TTC549 (cell line): ENCODE measurements around the gene DDX39A.
"Not testable (repeated sequence)": the region's sequence is repeated elsewhere in the genome, so short reads cannot be mapped to it uniquely, and the experiment has no call there.

ENCODE experiments used
- FAIRE-seq: peaks from 2 replicates; lab custom pipeline; 2012; peaks lifted over from hg19 to GRCh38; lab: Jason Lieb, UNC

The DDX39A gene

DNA sequence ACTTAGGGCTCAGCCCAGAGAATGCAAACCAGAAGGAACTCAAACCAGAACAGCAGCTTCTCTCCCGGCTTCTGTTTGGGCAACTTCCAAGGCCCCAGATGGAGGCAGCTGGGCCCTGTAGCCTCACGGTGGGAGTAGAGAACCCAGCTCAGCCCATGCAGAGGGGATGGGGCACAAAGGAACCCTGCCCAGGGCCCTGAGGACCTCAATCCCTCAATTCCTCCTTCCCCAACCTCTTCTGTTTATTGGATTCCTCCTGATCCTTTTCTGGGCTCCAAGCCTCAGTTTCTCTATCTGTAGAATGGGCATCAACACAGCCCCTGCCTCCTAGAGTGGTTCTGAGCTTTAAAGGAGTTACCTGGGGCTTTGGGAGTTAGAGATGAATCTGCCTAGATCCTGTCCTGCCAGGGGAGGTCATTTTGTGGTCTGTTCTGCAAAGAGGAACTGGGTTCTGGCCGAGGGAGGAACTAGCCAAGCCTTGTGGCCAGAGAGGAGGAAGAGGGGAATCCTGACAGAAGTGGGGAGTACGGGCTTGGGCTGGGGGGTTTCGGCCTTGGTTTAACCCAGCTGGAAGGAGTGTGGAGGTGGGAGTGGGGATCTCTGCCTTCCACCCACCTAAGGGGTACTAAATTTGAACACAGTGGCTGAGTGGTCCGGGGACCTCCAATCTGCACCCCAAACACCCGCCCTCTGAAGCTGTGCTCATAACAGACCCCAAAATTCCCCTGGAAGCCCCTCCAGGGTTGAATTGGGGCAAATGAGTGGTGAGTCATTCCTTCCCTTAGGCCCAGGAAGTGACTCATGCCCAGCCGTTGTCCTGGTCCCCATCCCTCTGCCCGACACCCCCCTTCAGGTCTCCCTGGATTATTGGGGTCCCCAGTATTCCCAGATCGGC lies 35.2 kb downstream of the DDX39A start:
- no peak for FAIRE-seq

DNA sequence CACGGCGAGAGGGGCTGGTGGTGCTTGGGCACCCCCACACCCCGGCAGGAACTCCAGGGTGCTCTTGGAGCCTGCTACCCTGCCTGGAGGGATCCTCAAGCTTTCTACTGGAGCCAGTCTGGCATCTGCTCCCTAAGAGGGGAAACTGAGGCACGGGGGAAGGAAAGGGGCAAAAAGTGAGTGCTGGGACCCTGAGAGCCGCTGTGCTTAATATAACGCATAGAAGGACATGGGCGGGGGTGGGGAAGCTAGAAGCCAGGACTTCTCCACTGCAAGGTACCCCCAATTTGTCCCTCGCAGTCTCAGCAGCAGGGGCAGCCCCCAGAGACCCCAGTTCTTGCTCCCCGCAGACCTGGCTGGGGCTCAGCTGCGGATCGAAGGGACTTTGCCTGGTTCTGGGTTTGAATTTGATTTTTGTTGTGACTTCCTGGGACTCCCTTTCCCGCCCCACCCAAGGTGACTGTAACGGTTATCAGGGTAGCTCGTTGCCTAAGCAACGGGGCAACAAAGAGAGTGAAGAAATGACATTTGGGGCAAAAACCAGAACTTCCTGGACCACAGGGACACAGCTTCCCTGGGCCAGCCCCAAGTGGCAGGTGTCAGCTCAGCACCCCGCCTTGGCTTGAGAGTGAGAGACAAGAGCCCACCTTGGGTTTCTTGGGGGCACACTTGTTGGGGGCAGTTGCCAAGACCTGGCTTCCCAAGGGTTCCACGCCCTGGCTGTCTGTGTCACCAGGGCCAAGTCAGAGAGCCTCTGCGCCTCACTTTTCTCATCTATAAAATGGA lies 37.3 kb downstream of the DDX39A start:
- no peak for FAIRE-seq

DNA sequence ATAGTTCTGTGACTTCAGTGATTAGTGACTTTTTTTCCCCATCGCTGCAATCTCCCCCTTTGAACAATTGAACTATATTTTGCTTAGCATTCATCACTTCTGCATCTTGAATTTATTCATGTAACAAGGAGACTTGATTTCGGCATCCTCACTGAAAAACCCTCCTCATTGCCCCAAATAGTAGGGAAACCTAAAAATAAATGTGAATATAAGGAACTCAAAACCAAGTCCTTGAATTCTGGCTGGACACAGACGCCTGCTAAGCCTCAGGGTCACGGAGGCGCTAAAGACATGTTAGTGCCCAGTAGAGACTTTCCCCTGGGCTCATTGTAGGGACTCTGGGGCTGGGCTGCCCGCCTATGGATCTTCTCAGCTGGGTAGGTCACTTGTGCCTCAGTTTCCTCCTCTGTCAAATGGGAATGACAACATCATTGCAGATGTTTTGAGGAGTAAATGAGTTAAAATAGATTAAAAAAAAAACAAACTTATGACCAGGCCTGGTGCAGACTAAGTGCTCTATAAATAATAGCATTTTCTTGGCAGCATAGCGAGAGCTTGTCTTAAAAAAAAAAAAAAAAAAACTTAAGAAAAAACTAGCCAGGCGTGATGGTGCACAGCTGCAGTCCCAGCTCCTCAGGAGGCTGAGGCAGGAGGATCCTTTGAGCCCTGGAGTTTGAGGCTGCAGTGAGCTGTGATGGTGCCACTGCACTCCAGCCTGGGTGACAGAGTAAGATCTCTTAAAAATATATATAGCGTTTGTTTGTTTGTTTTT lies 39.7 kb downstream of the DDX39A start:
- FAIRE-seq: no peak

DNA sequence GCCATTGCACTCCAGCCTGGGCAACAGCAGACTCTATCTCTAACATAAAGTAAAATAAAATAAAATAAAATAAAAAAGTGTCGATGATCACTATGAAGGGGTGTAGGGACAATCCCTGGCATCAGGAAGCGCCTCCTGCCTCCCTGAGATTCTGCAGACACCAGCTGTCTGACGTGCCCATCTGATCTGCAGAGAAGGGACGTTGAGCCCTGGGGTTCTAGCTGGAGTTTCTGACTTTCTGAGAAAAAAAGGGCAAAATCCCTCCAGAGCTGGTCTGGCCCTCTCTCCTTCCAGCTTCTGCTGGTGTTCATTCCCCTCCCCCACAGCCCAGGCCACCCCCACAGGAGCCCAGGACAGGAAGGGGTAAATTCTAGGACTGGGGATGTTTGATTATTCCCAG lies 40.3 kb downstream of the DDX39A start:
- no peak for FAIRE-seq

DNA sequence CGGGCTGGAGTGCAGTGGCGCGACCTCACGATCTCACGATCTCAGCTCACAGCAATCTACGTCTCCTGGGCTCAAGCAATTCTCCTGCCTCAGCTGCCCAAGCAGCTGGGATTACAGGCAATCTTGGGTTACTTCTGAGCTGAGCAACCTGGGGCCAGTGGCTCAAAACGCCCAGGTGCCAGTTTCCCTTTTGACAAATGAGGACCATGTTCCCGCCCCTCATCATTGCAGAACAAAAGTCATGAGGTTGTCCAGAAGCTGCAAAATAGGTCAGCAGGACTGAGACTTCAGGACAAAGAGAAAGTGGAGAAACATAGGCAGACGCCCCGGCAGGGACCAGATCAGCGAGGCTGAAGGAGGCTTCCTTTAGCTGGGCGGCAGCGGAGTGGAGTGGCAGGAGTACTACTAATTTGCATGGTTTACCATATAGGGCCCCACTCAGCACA lies 41.2 kb downstream of the DDX39A start:
- no peak for FAIRE-seq

DNA sequence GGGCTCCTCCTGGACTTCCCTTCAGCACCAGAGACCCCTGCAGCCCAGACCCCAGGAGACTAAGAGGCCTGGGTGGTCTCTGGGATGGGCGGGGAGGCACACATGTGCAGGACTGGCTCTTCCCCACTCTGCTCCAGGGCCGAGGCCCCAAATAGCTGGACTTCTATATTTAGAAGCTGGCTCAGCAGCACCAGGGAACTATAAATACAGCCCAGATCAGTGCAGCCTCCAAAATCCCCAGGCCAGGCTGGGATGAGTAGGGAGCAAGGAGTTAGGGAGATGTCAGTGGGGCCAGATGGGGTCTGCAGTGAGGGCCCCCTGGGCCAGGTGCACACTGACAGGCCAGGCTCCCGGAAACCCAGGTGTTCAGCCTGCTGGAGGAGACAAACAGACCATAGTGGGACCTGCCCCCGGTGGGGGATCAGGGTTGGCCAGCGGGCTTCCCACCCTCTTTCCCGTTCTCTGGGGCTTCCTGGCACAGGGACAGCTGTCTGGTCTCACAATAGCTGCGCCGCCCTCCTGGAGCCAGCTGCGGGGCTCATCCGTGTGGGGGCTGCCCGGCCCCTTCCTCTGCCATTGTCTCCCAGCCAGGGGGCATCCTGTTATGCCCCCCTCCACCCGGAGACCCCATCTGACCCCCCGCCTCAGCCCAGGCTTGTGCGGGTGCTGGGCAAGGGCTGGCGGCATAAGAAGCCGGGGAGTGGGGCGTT lies 43.4 kb downstream of the DDX39A start:
- FAIRE-seq: no peak

DNA sequence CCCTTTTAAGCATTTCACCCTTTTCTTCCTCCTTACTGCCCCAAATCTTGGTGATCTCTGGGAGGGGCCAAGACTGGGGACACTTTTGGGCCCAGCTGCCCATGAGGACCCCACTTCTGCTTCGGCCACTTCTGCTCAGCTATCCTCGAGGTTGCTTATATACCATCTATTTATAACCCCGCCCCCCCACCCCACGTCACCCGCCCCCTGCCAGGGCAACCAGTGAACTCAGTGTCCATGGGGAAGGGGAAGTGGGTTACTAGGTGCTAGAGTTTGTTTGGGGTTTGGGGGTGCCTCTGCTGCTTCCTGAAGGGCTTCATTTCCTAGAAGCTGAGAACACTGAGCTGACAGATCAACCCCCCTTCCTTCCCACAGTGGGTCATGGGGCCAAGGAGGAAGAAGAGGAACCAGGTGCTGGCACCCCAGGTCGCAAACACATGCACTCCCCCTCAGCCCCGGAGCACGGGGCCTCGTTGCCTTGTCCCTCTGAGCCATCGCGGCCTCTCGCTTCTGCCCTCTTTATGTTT lies 44.0 kb downstream of the DDX39A start:
- FAIRE-seq: no peak

DNA sequence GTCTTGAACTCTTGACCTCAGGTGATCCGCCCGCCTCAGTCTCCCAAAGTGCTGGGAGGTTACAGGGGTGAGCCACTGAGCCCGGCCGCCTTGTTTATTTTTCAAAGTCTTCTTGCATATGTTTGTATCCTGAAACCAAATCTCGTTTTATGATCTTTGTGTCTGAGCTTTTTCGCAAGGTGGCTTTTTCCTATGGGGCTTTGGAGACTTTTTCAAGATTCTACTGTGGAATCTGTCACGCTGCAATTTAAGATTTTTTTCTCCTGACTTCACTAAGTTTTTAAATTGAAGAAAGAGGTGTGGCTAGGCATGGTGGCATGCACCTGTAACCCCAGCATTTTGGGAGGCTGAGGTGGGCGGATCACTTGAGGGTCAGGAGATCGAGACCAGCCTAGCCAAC lies 44.8 kb downstream of the DDX39A start:
- FAIRE-seq: not testable (repeated sequence)

DNA sequence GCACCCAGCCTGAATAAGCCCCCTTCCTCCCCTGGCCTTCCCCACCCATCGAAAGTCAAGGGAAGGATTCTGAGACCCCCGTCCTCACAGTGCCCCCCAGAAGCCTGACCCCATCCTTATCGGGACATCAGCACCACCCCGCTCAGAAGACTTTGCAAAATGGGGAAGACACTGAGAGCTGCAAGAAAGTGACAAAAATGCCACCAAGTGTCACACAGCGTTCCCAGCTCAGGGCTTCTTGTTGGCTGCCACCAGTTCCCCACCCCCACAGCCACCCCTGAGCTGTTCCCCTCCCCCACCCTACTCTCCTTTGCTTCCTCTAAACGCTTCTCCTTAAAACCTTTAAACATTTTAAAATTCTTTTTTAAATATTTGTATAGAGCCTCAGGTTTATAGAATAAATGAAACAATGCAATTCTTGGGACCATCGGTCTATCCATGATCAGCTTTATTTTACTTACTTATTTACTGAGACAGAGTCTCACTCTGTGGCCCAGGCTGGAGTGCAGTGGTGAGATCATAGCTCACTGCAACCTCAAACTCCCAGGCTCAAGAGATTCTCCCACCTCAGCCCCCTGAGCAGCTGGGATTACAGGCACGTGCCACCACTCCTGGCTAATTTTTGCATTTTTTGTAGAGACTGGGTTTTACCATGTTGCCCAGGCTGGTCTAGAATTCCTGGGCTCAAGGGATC lies 46.6 kb downstream of the DDX39A start:
- FAIRE-seq: not testable (repeated sequence)

DNA sequence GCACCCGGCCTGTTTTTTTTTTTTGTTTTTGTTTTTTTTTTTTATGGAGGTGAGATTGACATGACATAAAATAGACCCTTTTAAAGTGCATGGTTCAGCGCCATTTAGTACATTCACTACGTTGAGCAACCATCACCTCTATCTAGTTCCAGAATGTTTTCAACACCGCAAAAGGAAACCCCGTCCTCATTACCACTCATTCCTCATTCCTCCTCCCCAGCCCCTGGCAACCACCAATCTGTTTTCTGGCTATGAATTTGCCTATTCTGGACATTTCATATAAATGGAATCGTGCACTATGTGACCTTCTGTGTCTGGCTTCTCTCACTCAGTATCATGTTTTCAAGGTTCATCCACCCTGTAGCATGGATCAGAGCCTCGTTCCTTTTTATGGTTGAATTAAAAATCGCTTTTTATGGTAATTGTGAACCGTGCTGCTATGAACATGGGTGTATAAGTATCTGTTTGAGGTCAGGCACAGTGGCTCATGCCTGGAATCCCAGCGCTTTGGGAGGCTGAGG lies 47.8 kb downstream of the DDX39A start:
- FAIRE-seq: no peak

DNA sequence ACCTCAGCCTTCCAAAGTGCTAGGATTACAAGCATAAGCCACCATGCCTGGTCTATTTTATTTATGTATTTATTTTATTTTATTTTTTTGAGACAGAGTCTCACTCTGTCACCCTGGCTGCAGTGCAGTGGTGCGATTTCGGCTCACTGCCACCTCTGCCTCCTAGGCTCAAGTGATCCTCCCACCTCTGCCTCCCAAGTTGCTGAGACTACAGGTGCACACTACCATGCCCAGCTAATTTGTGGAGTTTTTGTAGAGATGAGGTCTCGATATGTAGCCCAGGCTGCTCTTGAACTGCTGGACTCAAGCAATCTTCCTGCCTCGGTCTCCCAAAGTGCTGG lies 48.2 kb downstream of the DDX39A start:
- FAIRE-seq: no peak

DNA sequence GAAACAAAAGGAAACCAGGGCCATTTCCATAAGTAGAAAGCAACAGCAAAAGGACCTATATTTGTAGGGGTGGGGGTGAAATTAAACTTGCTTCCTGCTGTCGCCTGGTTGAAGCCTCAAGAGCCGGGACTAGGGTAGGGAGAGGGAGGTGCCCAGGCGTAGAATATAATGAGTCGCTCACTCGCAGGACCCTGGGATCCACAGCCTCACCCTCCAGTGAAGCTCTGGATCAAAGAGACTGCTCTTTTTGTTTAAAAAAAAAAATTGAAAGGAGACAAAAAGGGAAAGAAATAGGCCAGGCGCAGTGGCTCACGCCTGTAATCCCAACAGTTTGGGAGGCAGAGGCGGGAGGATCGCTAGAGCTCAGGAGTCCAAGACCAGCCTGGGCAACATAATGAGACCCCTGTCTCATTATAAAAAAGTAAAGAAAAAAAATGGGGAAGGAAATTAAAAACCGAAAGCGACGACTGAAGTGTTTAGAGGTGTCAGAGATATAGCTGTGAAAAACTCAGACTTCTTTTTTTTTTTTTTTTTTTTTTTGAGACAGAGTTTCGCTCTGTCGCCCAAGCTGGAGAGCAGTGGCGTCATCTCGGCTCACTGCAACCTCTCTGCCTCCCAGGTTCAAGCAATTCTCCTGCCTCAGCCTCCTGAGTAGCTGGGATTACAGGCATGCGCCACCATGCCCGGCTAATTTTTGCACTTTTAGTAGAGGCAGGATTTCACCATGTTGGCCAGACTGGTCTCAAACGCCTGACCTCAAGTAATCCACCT lies 48.8 kb downstream of the DDX39A start:
- FAIRE-seq: no peak

DNA sequence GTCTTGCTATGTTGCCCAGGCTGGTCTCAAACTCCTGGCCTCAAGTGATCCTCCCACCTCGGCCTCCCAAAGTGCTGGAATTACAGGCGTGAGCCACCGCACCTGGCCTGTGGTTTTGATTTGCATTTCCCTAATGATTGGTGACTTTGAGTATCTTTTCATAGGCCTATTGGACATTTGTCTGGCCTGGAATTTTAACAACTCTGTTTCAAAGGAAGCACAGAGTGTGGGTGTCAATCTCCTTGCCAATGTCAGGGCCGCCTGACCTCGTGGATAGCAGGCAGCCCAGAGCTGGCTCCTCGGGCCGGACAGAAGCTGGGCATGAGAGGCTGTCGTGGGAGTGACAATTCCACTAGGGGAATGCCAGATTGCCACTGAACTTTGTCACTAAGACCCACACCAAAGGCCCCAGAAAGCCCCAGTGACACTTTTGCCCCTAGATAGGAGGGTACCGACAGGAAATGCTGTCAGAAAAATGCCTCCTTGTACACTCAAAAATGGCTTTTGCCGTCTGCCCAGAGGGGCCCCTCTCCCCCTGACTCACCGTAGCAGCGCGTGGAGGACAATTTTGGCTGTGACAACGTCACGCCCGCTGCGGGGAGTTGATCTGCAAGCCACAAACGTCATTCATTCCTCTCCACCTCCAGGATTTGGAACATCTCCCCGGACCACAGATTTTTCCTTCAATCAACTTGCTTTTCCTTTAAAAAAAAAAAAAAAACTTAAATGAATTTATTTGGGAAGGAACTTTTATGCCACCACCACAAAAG lies 49.6 kb downstream of the DDX39A start:
- no peak for FAIRE-seq

DNA sequence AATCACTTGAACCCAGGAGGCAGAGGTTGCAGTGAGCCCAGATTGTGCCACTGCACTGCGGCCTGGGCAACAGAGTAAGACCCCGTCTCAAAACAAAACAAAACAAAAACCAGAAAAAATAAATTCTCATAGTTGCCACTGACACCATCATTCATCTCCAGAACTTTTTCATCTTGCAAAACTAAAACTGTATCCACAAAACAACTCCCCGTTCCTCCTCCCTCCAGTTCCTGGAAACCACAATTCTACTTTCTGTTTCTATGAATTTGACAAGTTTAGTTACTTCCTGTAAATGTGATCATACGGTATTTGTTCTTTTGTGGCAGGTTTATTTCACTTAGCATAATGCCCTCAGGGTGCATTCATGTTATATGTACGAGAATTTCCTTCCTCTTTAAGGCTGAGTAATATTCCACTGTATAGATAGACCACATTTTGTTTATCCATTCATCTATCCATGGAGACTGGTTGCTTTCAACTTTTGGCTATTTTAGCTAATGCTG lies 51.1 kb downstream of the DDX39A start:
- no peak for FAIRE-seq

DNA sequence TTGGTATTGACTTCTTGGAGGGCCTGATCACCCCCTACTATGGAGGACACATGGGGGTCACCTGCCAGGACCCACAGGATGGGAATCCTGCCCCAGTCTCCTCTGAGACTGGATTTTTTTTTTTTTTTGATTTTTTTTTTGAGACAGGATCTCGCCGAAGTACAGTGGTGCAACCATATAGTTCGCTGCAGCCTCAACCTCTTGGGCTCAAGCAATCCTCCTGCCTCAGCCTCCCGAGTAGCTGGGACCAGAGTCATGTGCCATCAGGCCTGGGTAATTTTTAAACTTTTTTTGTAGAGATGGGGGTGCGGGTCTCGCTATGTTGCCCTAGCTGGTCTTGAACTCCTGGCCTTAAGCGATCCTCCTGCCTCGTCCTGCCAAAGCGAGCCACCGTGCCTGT lies 52.1 kb downstream of the DDX39A start:
- no peak for FAIRE-seq

DNA sequence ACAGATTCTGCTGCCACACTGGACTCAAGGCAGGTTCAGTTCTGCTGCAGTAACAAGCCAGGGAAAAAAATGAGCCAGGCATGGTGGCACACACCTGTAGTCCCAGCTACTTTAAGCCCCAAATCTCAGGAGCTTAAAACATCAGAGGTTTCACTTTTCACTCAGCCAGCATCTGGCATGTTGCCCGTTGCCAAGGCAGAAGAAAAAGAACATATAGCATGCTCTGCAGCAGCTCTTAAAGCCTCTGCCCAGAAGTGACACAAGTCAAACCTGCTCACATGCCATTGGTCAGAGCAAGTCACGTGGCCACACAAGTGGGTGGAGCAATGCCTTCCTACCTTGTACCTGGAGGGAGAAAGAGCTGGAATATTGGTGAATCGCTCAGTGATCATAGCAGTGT lies 52.6 kb downstream of the DDX39A start:
- FAIRE-seq: no peak

DNA sequence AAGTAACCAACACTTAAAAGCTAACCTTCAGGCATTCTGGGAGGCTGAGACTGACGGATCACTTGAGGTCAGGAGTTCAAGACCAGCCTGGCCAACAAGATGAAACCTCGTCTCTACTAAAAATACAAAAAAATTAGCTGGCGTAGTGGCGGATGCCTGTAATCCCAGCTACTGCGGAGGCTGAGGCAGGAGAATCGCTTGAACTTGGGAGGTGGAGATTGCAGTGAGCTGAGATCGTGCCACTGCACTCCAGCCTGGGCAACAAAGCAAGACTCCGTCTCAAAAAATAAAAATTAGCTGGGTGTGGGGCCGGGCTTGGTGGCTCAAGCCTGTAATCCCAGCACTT lies 55.1 kb downstream of the DDX39A start:
- not testable (repeated sequence) for FAIRE-seq

DNA sequence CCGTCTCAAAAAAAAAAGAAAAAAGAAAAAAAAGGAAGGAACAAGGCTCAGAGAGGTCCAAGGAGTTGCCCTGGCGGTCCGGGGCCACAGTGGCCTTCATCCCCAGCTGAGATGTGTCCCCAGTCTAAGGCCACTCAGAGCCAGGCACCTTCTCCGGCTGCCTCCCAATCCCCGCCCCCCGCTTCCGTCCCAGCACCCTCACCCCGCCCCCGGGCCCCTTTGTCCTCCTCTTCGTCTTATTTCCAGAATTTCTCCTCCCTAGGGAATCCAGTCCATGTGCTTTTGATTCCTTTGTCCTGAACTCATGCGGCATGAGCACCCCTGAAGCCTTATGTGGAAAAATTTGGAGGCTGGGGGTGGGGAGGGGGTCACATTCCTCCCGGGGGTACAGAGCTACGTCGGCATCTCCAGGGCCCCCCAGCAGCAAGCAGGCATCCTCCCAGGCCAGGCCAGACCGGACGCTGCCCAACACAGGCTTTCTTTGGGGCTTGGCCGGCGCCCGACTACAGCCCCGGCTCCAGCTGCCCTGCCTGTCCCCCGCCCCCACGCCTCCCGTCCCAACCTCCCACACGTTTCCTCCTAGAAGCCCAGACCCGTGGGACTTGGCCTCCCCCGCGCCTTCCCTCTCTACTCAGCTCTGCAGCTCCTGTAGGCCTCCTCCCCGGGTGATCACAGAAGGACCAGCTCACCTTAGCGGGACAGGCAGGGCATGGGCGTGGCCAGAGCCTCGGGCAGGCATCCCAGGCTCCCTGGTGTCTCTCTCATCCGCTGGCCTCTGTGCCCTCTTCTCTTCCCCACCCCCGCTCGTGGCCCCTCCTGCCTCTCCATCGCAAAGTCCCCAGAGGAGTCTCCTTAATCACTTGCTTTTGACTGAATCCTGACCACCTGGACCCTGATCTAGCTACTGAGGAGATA lies 55.7 kb downstream of the DDX39A start:
- no peak for FAIRE-seq
